H1 (cell line): ENCODE measurements around the gene KIAA1671. TPM values are rescaled to one million over a fixed set of nuclear protein-coding genes. Genes with fewer than 3 reads are reported as not detected.

Experiments
- CTCF ChIA-PET: fragments of 300-600 bp; sonication (Branson Sonifier 250); formaldehyde crosslinking; loops from one replicate; lab custom pipeline; 2021; ENCODE audit not compliant: partially characterized antibody; lab: Charles Lee
- POLR2A ChIA-PET: fragments of 300-600 bp; sonication (Branson Sonifier 250); formaldehyde crosslinking; loops from one replicate; lab custom pipeline; 2021; ENCODE audit warnings: inconsistent platforms; ENCODE audit not compliant: partially characterized antibody; lab: Charles Lee
- DNase-seq, 2 experiments: peaks; one replicate each; pipeline versions ENCODE4 v3.0.0 to v3.0.0-alpha.2; 2010 to 2022; ENCODE audit warnings: low spot score in 2 of 2, low read depth in 1 of 2, mixed read lengths in 1 of 2
- FAIRE-seq: peaks from 2 replicates; lab custom pipeline; 2011; peaks lifted over from hg19 to GRCh38; lab: Jason Lieb, UNC
- H2AFZ ChIP-seq: 2 replicates; pipeline ENCODE4 v1.8.1; 2012; ENCODE audit warnings: low read length, inconsistent platforms
- H2AK5ac ChIP-seq: 2 replicates; pipeline ENCODE4 v1.6.1; 2013; ENCODE audit warnings: low read depth, low read length
- H2BK120ac ChIP-seq: replicated peaks from 2 replicates; pipeline ENCODE3; 2013; ENCODE audit warnings: low read depth, low read length, inconsistent platforms
- H2BK12ac ChIP-seq: 2 replicates; pipeline ENCODE4 v1.6.1; 2013; ENCODE audit warnings: low read depth, low read length
- H2BK15ac ChIP-seq: 2 replicates; pipeline ENCODE4 v1.6.1; 2013; ENCODE audit warnings: low read length
- H2BK20ac ChIP-seq: 2 replicates; pipeline ENCODE4 v1.6.1; 2013; ENCODE audit warnings: low read length
- H2BK5ac ChIP-seq: 2 replicates; pipeline ENCODE4 v1.6.1; 2013; ENCODE audit warnings: low read depth, low read length
- H3K14ac ChIP-seq: 2 replicates; pipeline ENCODE4 v1.6.1; 2013; ENCODE audit warnings: inconsistent platforms; ENCODE audit not compliant: insufficient read length
- H3K18ac ChIP-seq: 2 replicates; pipeline ENCODE4 v1.6.1; 2013; ENCODE audit warnings: low read length; ENCODE audit errors: extremely low read depth
- H3K23ac ChIP-seq: 2 replicates; pipeline ENCODE4 v1.6.1; 2013; ENCODE audit warnings: inconsistent platforms; ENCODE audit not compliant: insufficient read length
- H3K23me2 ChIP-seq: 2 replicates; pipeline ENCODE4 v1.6.1; 2013; ENCODE audit warnings: low read depth, low read length
- H3K27ac ChIP-seq: 2 replicates; pipeline ENCODE4 v1.6.1; 2011; ENCODE audit warnings: low read depth, low read length, inconsistent platforms
- H3K27me3 ChIP-seq, 4 experiments: replicated peaks in 1 of 4; 1 replicate in 1 of 4; 2 replicates in 3 of 4; pipeline versions ENCODE4 v1.6.1 to v1.8.1; 2011 to 2013; ENCODE audit warnings: low read length in 3 of 4, mild to moderate bottlenecking in 3 of 4, inconsistent platforms in 2 of 4, mixed read lengths in 2 of 4, moderate library complexity in 1 of 4; ENCODE audit not compliant: control insufficient read depth in 3 of 4, insufficient read depth in 3 of 4; ENCODE audit errors: extremely low read depth in 1 of 4
- H3K36me3 ChIP-seq, 4 experiments: 2 replicates each; pipeline versions ENCODE4 v1.6.1 to v1.8.1; 2011 to 2013; ENCODE audit warnings: mild to moderate bottlenecking in 4 of 4, low read length in 3 of 4, moderate library complexity in 2 of 4, control low read depth in 1 of 4, inconsistent platforms in 1 of 4; ENCODE audit not compliant: insufficient read depth in 4 of 4, control insufficient read depth in 2 of 4
- H3K4ac ChIP-seq: replicated peaks from 2 replicates; pipeline ENCODE3; 2013; ENCODE audit warnings: low read length, low read depth, mixed read lengths, inconsistent platforms; ENCODE audit not compliant: insufficient read length
- H3K4me1 ChIP-seq, 4 experiments: replicated peaks in 1 of 4; 1 replicate in 1 of 4; 2 replicates in 3 of 4; pipeline versions ENCODE4 v1.6.1 to v1.8.1; 2011 to 2013; ENCODE audit warnings: low read length in 3 of 4, inconsistent platforms in 2 of 4, mixed read lengths in 1 of 4; ENCODE audit not compliant: insufficient read depth in 4 of 4, control insufficient read depth in 3 of 4
- H3K4me2 ChIP-seq, 2 experiments: 2 replicates each; pipeline versions ENCODE4 v1.6.1 to v1.8.1; 2011 to 2013; ENCODE audit warnings: low read depth in 2 of 2, low read length in 2 of 2, control low read depth in 1 of 2, inconsistent platforms in 1 of 2, mild to moderate bottlenecking in 1 of 2; ENCODE audit not compliant: insufficient read depth in 1 of 2
- H3K4me3 ChIP-seq, 4 experiments: fragments of 200-600, 300-600 bp in 1 of 4; sonication (generic), shearing (Covaris generic), sonication (Bioruptor Twin) in 1 of 4; 2 replicates each; pipeline versions ENCODE4 v1.5.1 to v1.8.1; 2011 to 2016; ENCODE audit warnings: low read length in 4 of 4, low read depth in 3 of 4, control low read depth in 2 of 4, inconsistent platforms in 2 of 4, mild to moderate bottlenecking in 2 of 4, mixed read lengths in 1 of 4, moderate library complexity in 1 of 4; ENCODE audit not compliant: insufficient read depth in 2 of 4; ENCODE audit errors: extremely low read depth in 1 of 4
- H3K56ac ChIP-seq: replicated peaks from 2 replicates; pipeline ENCODE3; 2013; ENCODE audit warnings: low read depth, mild to moderate bottlenecking, mixed read lengths, low read length, inconsistent platforms; ENCODE audit not compliant: insufficient read length
- H3K79me1 ChIP-seq: 2 replicates; pipeline ENCODE4 v1.6.1; 2013; ENCODE audit warnings: low read depth, low read length, control low read depth
- H3K79me2 ChIP-seq, 2 experiments: 2 replicates each; pipeline versions ENCODE4 v1.6.1 to v1.8.1; 2012 to 2013; ENCODE audit warnings: low read length in 2 of 2, mild to moderate bottlenecking in 2 of 2, inconsistent platforms in 1 of 2; ENCODE audit not compliant: insufficient read depth in 2 of 2, control insufficient read depth in 1 of 2
- H3K9ac ChIP-seq, 4 experiments: replicated peaks in 1 of 4; 1 replicate in 1 of 4; 2 replicates in 3 of 4; pipeline versions ENCODE4 v1.6.1 to v1.8.1; 2011 to 2013; ENCODE audit warnings: low read depth in 3 of 4, low read length in 3 of 4, control low read depth in 2 of 4, mild to moderate bottlenecking in 2 of 4, moderate library complexity in 2 of 4, inconsistent platforms in 1 of 4; ENCODE audit errors: extremely low read depth in 1 of 4
- H3K9me3 ChIP-seq, 2 experiments: 2 replicates each; pipeline versions ENCODE4 v1.6.1 to v1.8.1; 2012 to 2013; ENCODE audit warnings: mild to moderate bottlenecking in 2 of 2, moderate library complexity in 2 of 2, control low read depth in 1 of 2, inconsistent platforms in 1 of 2, low read depth in 1 of 2, low read length in 1 of 2, mixed read lengths in 1 of 2; ENCODE audit not compliant: insufficient read depth in 2 of 2
- H4K20me1 ChIP-seq, 2 experiments: replicated peaks in 1 of 2; 2 replicates each; pipeline versions ENCODE3 to v1.8.1; 2011 to 2013; ENCODE audit warnings: inconsistent platforms in 2 of 2, low read length in 2 of 2, mild to moderate bottlenecking in 1 of 2; ENCODE audit not compliant: insufficient read depth in 2 of 2, control insufficient read depth in 1 of 2
- H4K5ac ChIP-seq: 2 replicates; pipeline ENCODE4 v1.6.1; 2013; ENCODE audit warnings: low read length, low read depth, mixed read lengths, inconsistent platforms; ENCODE audit not compliant: insufficient read length
- H4K8ac ChIP-seq: 2 replicates; pipeline ENCODE4 v1.8.0; 2013; ENCODE audit warnings: mild to moderate bottlenecking, moderate library complexity, low read length, inconsistent platforms; ENCODE audit not compliant: insufficient read depth; ENCODE audit errors: extremely low read depth
- H4K91ac ChIP-seq: replicated peaks from 2 replicates; pipeline ENCODE3; 2013; ENCODE audit warnings: low read length, mixed read lengths, inconsistent platforms; ENCODE audit not compliant: insufficient read length
- CREB1 ChIP-seq: IDR thresholded peaks from 2 replicates; pipeline ENCODE4 v1.6.1; 2012; ENCODE audit warnings: inconsistent platforms
- CTCF ChIP-seq, 3 experiments: IDR thresholded peaks; 1 replicate in 2 of 3; 2 replicates in 1 of 3; pipeline versions ENCODE4 v1.5.1 to v1.6.1; 2011; ENCODE audit warnings: low read length in 3 of 3, mild to moderate bottlenecking in 3 of 3, inconsistent platforms in 2 of 3, low read depth in 1 of 3, moderate library complexity in 1 of 3; ENCODE audit not compliant: insufficient read depth in 1 of 3; ENCODE audit errors: control extremely low read depth in 1 of 3
- E2F6 ChIP-seq: IDR thresholded peaks from 2 replicates; pipeline ENCODE4 v1.6.1; 2012; ENCODE audit warnings: inconsistent platforms
- KDM1A ChIP-seq: fragments of 200-600, 300-600 bp; sonication (generic); IDR thresholded peaks from 2 replicates; pipeline ENCODE4 v1.7.1; 2016; ENCODE audit warnings: mild to moderate bottlenecking, low read length, borderline replicate concordance
- POLR2A ChIP-seq, 2 experiments: IDR thresholded peaks; 1 replicate in 1 of 2; 2 replicates in 1 of 2; pipeline ENCODE4 v1.6.1; 2011; ENCODE audit warnings: low read depth in 2 of 2, low read length in 2 of 2, mild to moderate bottlenecking in 2 of 2; ENCODE audit errors: control extremely low read depth in 1 of 2
- RAD21 ChIP-seq, 2 experiments: IDR thresholded peaks in 1 of 2; conservative IDR thresholded peaks in 1 of 2; 2 replicates each; pipeline ENCODE4 v1.6.1; 2011; ENCODE audit warnings: low read depth in 2 of 2, low read length in 2 of 2, improper control_type of control experiment in 1 of 2, inconsistent platforms in 1 of 2, mild to moderate bottlenecking in 1 of 2, moderate library complexity in 1 of 2
- SIN3A ChIP-seq, 2 experiments: IDR thresholded peaks in 1 of 2; conservative IDR thresholded peaks in 1 of 2; 2 replicates each; pipeline ENCODE4 v1.6.1; 2011 to 2012; ENCODE audit warnings: low read length in 2 of 2, improper control_type of control experiment in 1 of 2, low read depth in 1 of 2, mild to moderate bottlenecking in 1 of 2
- ZNF274 ChIP-seq: IDR thresholded peaks from 2 replicates; pipeline ENCODE4 v1.7.0; 2012; ENCODE audit warnings: low read length, borderline replicate concordance; ENCODE audit errors: extremely low read depth
- WGBS, 2 experiments: shearing (Covaris generic) in 1 of 2; methylation state at CpG; one replicate each; pipeline versions ENCODE4 v1.1.6 to v1.1.7; 2013 to 2015; ENCODE audit warnings: low lambda C conversion rate in 2 of 2, mixed read lengths in 2 of 2, inconsistent platforms in 1 of 2, low coverage in 1 of 2, missing lambda C conversion rate in 1 of 2; ENCODE audit not compliant: insufficient replicate concordance in 2 of 2, insufficient coverage in 1 of 2, insufficient read length in 1 of 2; ENCODE audit errors: extremely low coverage in 1 of 2, missing lambda C conversion rate in 1 of 2; 5-methylcytosine and 5-hydroxymethylcytosine counted together
- polyA plus RNA-seq, 7 experiments: library from polyadenylated mRNA; depleted of rRNA in 3 of 7; stranded (reverse) in 5 of 7; unstranded in 2 of 7; fragments of >200 nt in 5 of 7; fragments of 200-250 nt in 2 of 7; gene quantifications; 1 replicate in 5 of 7; 2 replicates in 1 of 7; 4 replicates in 1 of 7; pipeline versions ENCODE4 v1.2.1 to v1.2.3, GENCODE V29; 2011 to 2013; ENCODE audit warnings: missing spikeins in 2 of 7, mixed read lengths in 2 of 7
- total RNA-seq: library from RNA; stranded (reverse); fragmentation: NEBNext Ultra II Directional; extraction: Animal tissue kit (Norgen Biotek cat#: 25700); gene quantifications from 2 replicates; pipeline ENCODE4 v1.2.1, GENCODE V29; 2021

The KIAA1671 gene
- total and polyA plus RNA-seq, 2 of the 8 experiments (the other 6 are each of a cell fraction or from before 2014, with no cell fraction given) = 6.4 to 23.9 TPM

GRCh38 chr22:24938741-24939341, 13.7 kb upstream of the KIAA1671 start:
- Histone ChIP-seq H4K91ac (no peak overlapping the region), H3K4ac (no peak overlapping the region), H3K14ac (no peak overlapping the region), H2AK5ac (no peak overlapping the region), H3K27me3 (no peaks in the 10 kb centered on the region), H3K23ac (no peak overlapping the region), H2BK20ac (no peak overlapping the region), H3K27ac (no peak overlapping the region), H3K36me3 (no peaks in the 10 kb centered on the region), H2BK15ac (peak overlapping the region; percentile 6; the same call in 1 of the 2 replicates), H3K56ac (no peak overlapping the region), H2BK5ac (no peak overlapping the region), H3K4me2 (no peak overlapping the region), H3K4me1 (peaks cover 2 to 6% (median 3%) of the 10 kb centered on the region in 4 experiments; a peak in 4 of 7 replicates), H3K79me1 (no peaks in the 10 kb centered on the region), H4K8ac (no peak overlapping the region), H3K9me3 (no peaks in the 10 kb centered on the region), H3K79me2 (no peaks in the 10 kb centered on the region), H3K9ac (no peak overlapping the region), H2BK120ac (no peak overlapping the region), H3K23me2 (peaks cover 9% of the 10 kb centered on the region; the same call in 1 of the 2 replicates), H3K4me3 (no peak overlapping the region), H2BK12ac (no peak overlapping the region), H4K5ac (no peak overlapping the region), H2AFZ (peak overlapping the region; percentile 13; the same call in 1 of the 2 replicates), H3K18ac (0 out of 2 replicates have a peak overlapping the region, but pooled peaks have one; percentile 2), H4K20me1 (no peaks in the 10 kb centered on the region)
- WGBS, 2 experiments = 42% methylated on average over 11 of the region's 11 CpGs; no CpG with 5 or more reads in 1 of the 2 experiments
- DNase-seq (peak in 1 of 2 experiments; percentile 58), FAIRE-seq (peak; percentile 97)
- POLR2A ChIA-PET = interaction anchor here (0.7 to 1.3 kb wide), 5 partner anchors 9 to 133 kb away, joined by 3 to 5 read pairs (median 3); partner anchors contain the start of gene SGSM1
- CTCF ChIA-PET = interaction anchor here (0.6 to 4.9 kb wide), 43 partner anchors 12 to 395 kb away, joined by 3 to 186 read pairs (median 4); partner anchors contain the start of genes KIAA1671 and LHFPL7
- TF ChIP-seq ZNF274 (no peak), POLR2A (IDR thresholded peaks at IDR 0.05; ENCODE audit: control extremely low read depth in 1 of 2, low read depth in 2 of 2, low read length in 2 of 2) (no peak), E2F6 (no peak), SIN3A (conservative IDR thresholded peaks at IDR 0.05 in 1 of 2, IDR thresholded peaks at IDR 0.05 in 1 of 2; ENCODE audit: low read depth in 1 of 2, low read length in 2 of 2) (0 out of 4 replicates have a peak, but pooled peaks of 1 of the 2 experiments have one; percentile 46), KDM1A (peak; percentile 91), CREB1 (peak; percentile 24; the same call in 1 of the 2 replicates), CTCF (IDR thresholded peaks at IDR 0.05; ENCODE audit: control extremely low read depth in 1 of 3, insufficient read depth in 1 of 3, low read depth in 1 of 3, low read length in 3 of 3) (peak in 2 of 3 experiments; percentile 80 to 81; a peak in 3 of 4 replicates), RAD21 (IDR thresholded peaks at IDR 0.05 in 1 of 2, conservative IDR thresholded peaks at IDR 0.05 in 1 of 2; ENCODE audit: low read depth in 2 of 2, low read length in 2 of 2) (peak; percentile 85 to 90)
